A549 treated with DMSO at 1 μM for 4 hours (cell line): Measurements from ENCODE around the gene KRTAP5-2. TPM values are rescaled to one million over a fixed set of nuclear protein-coding genes. Genes with fewer than 3 reads are reported as not detected.

Experiments
- total RNA-seq: library from RNA; stranded (reverse); fragments of 200-300 nt; extraction: Qiagen RNA extraction; gene quantifications from 5 replicates; pipeline ENCODE4 v1.2.3, GENCODE V29; 2022; ENCODE audit warnings: low read depth

KRTAP5-2 gene
- total RNA-seq: not detected in 5 replicates

DNA sequence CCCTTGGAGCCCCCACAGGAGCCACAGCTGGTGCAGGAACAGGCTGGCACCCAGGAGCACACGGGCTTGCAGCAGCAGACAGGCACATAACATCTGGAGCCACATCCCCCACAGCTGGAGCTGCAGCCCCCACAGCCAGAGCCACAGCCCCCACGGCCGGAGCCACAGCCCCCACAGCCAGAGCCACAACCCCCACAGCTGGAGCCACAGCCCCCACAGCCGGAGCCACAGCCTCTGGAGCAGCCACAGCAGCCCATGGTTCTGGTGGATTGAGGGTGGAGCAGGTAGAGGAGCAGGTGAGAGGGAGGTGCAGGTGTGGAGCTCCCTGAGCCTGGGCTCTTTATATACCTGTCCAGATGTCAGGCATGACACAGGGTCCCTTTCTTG, at the start of gene KRTAP5-2:
Gene KRTAP5-2, minus strand, starts transcription at position 301 of the 387 bp plus-strand sequence. Its CDS starts 44 bp downstream, at position 257.

DNA sequence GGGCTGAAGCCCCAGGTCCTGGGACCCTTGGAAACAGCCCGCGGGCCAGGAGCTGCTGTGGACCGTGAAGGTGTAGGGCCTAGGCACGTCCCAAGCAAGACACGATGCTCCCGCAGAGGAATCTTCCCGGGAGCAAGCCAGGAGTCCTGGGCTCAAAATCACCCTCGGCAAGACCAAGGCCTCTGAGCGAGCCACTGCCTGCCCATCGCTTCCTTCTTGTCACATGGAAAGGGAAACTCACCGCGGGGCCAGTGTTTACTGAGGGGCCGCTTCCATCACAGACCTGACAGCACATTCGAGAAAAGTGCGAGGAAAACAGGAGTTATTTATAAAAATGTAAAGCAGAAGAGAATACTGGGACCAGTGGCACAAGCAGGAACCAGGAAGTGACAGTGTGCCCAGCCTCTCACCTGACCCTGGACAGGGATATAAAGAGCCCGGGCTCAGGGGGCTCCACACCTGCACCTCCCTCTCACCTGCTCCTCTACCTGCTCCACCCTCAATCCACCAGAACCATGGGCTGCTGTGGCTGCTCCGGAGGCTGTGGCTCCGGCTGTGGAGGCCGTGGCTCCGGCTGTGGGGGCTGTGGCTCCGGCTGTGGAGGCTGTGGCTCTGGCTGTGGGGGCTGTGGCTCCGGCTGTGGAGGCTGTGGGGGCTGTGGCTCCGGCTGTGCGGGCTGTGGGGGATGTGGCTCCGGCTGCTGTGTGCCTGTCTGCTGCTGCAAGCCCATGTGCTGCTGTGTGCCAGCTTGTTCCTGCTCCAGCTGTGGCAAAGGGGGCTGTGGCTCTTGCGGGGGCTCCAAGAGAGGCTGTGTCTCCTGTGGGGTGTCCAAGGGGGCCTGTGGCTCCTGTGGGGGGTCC, 31.5 kb upstream of the KRTAP5-2 start, which contains the start of gene KRTAP5-5:
Gene KRTAP5-5, plus strand, starts transcription at position 450 of the 860 bp plus-strand sequence. Its CDS starts 66 bp downstream, at position 516.

DNA sequence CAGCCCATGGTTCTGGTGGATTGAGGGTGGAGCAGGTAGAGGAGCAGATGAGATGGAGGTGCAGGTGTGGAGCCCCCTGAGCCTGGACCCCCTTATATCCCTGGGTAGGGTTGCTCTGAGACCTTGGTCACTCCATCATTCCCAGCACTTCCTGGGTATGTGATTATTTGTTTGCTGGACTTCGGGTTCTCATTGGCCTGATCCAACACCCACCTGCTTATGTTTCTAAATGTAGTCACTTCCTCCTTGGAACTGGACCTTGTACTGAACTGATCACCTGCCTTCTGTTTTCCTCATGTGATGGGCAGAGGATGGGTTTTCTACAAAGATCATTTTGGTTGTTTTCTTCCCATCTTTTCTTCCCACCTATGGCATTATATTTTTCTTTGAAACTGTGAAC, 24.0 kb upstream of the KRTAP5-2 start, which contains the start of gene KRTAP5-4:
Gene KRTAP5-4, minus strand, starts transcription at position 53 of the 400 bp plus-strand sequence. Its CDS starts 45 bp downstream, at position 8.

DNA sequence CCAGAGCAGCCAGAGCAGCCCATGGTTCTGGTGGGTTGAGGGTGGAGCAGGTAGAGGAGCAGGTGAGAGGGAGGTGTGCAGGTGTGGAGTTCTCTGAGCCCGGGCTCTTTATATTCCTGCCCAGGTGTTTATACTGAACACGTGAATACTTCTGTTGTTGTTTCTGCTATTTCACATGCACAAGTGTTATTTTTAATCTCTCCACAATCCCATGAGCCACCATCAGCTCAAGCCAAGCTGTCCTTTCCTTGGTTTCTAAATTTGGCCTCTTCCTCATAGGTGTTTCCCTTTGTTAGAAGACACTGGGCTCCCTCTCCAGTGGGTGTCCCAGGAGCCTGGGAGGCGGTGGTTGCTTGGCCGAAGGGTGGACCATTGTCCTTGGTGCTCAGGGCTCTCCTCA, 10.3 kb upstream of the KRTAP5-2 start, which contains the start of gene KRTAP5-3:
Gene KRTAP5-3, minus strand, starts transcription at position 101 of the 400 bp plus-strand sequence. Its CDS starts 78 bp downstream, at position 23.

DNA sequence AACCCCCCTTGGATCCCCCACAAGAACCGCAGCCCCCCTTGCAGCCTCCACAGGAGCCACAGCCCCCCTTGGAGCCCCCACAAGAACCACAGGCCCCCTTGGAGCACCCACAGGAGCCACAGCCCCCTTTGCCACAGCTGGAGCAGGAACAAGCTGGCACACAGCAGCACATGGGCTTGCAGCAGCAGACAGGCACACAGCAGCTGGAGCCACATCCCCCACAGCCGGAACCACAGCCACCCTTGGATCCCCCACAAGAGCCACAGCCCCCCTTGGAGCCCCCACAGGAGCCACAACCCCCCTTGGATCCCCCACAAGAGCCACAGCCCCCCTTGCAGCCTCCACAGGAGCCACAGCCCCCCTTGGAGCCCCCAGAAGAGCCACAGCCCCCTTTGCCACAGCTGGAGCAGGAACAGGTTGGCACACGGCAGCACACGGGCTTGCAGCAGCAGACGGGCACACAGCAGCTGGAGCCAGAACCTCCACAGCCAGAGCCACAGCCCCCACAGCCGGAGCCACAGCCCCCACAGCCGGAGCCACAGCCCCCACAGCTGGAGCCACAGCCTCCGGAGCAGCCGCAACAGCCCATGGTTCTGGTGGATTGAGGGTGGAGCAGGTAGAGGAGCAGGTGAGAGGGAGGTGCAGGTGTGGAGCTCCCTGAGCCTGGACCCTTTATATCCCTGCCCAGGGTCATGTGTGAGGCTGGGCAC, 13.3 kb downstream of the KRTAP5-2 start, which contains the start of gene KRTAP5-1:
Gene KRTAP5-1, minus strand, starts transcription at position 623 of the 710 bp plus-strand sequence. Its CDS starts 34 bp downstream, at position 589.

GRCh38 chr11:1572197-1573076, 25.7 kb downstream of the KRTAP5-2 start, which contains the start of gene DUSP8:
Gene DUSP8, minus strand, starts transcription at chr11:1572271. Its CDS starts 6,445 bp downstream, at chr11:1565826.

Other genes with a start within 250 kb of the KRTAP5-2 start
- gene BRSK2, start 208.4 kb downstream of the KRTAP5-2 start, total RNA-seq: 6.5 to 7.6 TPM (median 6.8 TPM) in 5 replicates
- gene MOB2, start 111.5 kb downstream of the KRTAP5-2 start, total RNA-seq: 40.0 to 49.9 TPM (median 43.9 TPM) in 5 replicates
- 0.96 to 1.9 TPM (median 1.6 TPM) in 5 replicates for gene DUSP8, start 26.0 kb downstream of the KRTAP5-2 start, total RNA-seq
- not detected in 5 replicates for gene KRTAP5-1, start 13.0 kb downstream of the KRTAP5-2 start, total RNA-seq
- not detected in 5 replicates for gene KRTAP5-3, start 10.2 kb upstream of the KRTAP5-2 start, total RNA-seq
- gene KRTAP5-4, start 23.8 kb upstream of the KRTAP5-2 start, total RNA-seq: not detected in 5 replicates
- not detected in 5 replicates for gene KRTAP5-5, start 31.5 kb upstream of the KRTAP5-2 start, total RNA-seq
- not detected in 5 replicates for gene KRTAP5-6, start 98.9 kb upstream of the KRTAP5-2 start, total RNA-seq
- 0.89 to 1.3 TPM (median 0.94 TPM) in 5 replicates for gene IFITM10, start 152.3 kb upstream of the KRTAP5-2 start, total RNA-seq
- gene CTSD, start 165.6 kb upstream of the KRTAP5-2 start, total RNA-seq: 379 to 541 TPM (median 436 TPM) in 5 replicates
- gene SYT8, start 236.7 kb upstream of the KRTAP5-2 start, total RNA-seq: 0.06 to 0.22 TPM in 2 of 5 replicates, not detected in the others
- not detected in 5 replicates for gene TNNI2, start 240.7 kb upstream of the KRTAP5-2 start, total RNA-seq